Thyroid gland (tissue), 4 donors: ENCODE data around the gene RANBP17.

Experiments
- POLR2A ChIP-seq, 2 donors: fragments of 450-650 bp; IDR thresholded peaks; one replicate each; pipeline ENCODE4 v1.6.1; 2017; ENCODE audit warnings: antibody characterized with exemption in 2 of 2, mild to moderate bottlenecking in 2 of 2, moderate library complexity in 1 of 2
- TF ChIP-seq, protein P1 (sequence below), 6 experiments: fragments of 200-600 bp in 3 of 6; fragments of 450-650 bp in 3 of 6; sonication (generic) in 3 of 6; IDR thresholded peaks; one replicate each; pipeline ENCODE4 v1.5.1; 2016 to 2019; ENCODE audit warnings: antibody characterized with exemption in 6 of 6, mild to moderate bottlenecking in 2 of 6, inconsistent platforms in 1 of 6, moderate library complexity in 1 of 6

- TF ChIP-seq, protein P1, sequence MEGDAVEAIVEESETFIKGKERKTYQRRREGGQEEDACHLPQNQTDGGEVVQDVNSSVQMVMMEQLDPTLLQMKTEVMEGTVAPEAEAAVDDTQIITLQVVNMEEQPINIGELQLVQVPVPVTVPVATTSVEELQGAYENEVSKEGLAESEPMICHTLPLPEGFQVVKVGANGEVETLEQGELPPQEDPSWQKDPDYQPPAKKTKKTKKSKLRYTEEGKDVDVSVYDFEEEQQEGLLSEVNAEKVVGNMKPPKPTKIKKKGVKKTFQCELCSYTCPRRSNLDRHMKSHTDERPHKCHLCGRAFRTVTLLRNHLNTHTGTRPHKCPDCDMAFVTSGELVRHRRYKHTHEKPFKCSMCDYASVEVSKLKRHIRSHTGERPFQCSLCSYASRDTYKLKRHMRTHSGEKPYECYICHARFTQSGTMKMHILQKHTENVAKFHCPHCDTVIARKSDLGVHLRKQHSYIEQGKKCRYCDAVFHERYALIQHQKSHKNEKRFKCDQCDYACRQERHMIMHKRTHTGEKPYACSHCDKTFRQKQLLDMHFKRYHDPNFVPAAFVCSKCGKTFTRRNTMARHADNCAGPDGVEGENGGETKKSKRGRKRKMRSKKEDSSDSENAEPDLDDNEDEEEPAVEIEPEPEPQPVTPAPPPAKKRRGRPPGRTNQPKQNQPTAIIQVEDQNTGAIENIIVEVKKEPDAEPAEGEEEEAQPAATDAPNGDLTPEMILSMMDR (IDR thresholded peaks at IDR 0.05) = no peak
- no peak for TF ChIP-seq POLR2A (IDR thresholded peaks at IDR 0.05)
Measured at GRCh38 chr5:171318026-171318425, 456.2 kb downstream of the RANBP17 start.
